GM19395 (cell line): ENCODE data around the gene FZD7.

Source experiments
- ATAC-seq: cut with Tn5 transposase; IDR thresholded peaks from one replicate; pipeline ENCODE4 v1.9.1; 2021; ENCODE audit warnings: mild to moderate bottlenecking, moderate library complexity; ENCODE audit not compliant: unreplicated experiment

Gene FZD7

DNA sequence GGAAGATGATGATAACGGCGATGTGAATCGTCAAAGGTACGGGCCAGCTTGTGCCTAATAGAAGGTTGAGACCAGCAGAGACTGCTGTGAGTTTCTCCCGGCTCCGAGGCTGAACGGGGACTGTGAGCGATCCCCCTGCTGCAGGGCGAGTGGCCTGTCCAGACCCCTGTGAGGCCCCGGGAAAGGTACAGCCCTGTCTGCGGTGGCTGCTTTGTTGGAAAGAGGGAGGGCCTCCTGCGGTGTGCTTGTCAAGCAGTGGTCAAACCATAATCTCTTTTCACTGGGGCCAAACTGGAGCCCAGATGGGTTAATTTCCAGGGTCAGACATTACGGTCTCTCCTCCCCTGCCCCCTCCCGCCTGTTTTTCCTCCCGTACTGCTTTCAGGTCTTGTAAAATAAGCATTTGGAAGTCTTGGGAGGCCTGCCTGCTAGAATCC is 3.0 kb downstream of the FZD7 start:
- ATAC-seq: no peak

GRCh38 chr2:202037086-202037485 is 3.4 kb downstream of the FZD7 start:
- ATAC-seq: no peak

- no peak for ATAC-seq
These were observed 5.0 kb downstream of the FZD7 start for GRCh38 chr2:202038471-202039277.

DNA sequence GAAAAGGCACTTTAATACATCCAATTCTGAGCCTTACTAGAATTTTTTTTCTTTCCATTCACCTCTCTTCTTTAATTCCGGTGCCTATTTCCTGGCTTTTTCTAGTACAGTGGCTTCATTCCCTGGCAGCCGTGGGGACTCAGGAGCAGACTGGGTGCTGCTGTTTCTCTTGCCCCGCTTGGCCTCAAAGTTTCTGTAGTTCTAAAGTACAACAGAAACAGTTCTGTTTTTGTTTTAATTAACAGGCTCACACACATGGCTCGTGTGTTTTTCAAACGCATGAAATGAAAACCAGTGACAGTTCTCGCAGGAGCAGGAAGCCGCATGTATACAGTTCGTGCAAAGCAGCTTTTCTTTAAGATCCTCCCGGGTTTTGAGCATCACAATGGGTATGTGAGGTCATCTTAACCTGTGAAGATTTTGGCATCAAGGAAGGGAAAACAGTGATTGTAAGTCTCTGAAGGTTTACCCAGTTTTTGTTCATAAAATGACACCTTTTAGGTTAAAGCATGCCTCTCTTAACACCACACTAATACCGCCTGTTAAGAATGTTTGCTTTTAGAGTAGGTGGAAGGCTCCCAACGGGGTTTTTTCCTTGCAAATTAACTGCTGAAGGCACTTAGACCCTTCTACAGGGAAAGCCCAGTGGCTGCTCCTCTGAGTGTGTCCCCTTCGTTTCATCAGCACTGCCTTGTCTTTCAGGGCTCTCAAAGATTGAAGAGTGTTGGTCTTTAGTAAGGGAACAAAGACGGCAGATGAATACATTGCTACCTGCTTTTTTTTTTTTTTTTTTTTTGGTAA is 5.8 kb downstream of the FZD7 start:
- ATAC-seq: no peak

- ATAC-seq: no peak
These were observed 6.6 kb downstream of the FZD7 start for GRCh38 chr2:202040079-202040844.

DNA sequence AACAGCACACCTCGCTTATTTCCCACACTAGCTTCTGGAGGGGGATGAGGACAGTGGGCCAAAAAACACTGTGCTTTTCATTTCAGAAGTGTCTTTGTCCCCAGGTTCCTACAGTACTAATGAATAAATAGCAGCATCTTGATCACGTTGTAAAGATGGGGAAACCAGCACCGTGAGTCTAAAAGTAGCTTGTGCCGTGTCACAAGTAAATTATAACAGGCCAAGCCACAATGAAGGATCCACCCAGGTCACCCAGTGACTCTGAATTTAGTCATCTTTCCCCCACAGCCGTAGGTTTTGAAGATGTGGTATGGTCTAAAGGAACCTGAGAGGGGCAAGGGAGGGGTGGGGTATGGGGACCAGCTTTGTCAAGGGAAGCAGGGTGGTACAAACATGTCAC is 8.8 kb downstream of the FZD7 start:
- no peak for ATAC-seq

GRCh38 chr2:202043475-202043874 is 9.8 kb downstream of the FZD7 start:
- ATAC-seq: no peak

- no peak for ATAC-seq
These were observed 11.1 kb downstream of the FZD7 start for GRCh38 chr2:202044777-202045176.

- no peak for ATAC-seq
These were observed 12.9 kb downstream of the FZD7 start for GRCh38 chr2:202046572-202046971.

GRCh38 chr2:202049092-202049728 is 15.6 kb downstream of the FZD7 start:
- ATAC-seq: no peak

GRCh38 chr2:202049840-202050239 is 16.2 kb downstream of the FZD7 start:
- ATAC-seq: no peak

DNA sequence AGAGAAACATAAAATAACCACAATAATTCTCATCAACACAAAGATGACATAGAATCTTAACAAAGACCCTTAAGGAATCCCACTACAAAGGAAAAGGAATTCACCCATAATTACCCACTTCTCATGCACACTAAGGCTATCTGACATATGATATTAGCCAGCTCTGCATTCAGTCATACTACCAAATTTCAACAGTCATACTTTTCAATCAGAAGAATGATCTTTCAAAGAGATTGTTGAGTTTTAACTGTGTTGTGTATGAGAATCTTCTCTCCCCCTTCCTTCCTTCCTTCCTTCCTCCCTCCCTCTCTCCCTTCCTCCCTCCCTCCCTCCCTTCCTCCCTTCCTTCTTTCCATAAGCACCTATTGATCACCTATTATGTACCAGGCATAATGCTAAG is 17.0 kb downstream of the FZD7 start:
- ATAC-seq: no peak

DNA sequence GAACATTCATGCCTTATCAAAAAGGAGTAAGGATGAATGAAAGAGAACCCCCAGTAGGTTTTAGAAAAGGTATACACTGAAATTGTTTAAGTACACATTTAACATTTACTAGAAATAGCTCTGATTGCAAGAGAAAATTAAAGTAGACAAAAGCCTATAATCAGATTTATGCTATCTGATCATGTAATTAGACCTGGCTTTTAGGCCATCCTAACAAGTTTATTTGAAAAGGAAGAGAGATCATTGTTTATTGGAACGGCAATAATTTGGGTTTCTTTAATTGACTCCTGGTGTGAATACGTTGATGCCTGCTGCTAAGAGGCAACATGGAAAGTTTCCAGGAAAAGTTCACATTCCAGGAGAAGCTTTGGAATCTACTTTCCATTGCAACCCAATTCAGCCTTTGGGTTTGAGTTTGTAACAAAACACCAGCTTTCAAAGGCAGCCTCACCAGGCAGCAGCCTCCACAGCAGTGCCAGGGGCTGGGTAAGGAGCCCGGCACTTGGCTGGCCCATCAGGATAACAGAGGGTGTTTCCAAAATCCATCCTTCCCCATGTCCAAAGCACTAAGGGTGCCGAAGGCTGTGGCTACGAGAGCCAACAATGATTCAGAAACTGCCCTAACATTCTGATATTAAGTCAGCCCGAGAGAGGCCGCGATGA is 18.0 kb downstream of the FZD7 start:
- no peak for ATAC-seq

GRCh38 chr2:202052235-202052634 is 18.6 kb downstream of the FZD7 start:
- ATAC-seq: no peak

DNA sequence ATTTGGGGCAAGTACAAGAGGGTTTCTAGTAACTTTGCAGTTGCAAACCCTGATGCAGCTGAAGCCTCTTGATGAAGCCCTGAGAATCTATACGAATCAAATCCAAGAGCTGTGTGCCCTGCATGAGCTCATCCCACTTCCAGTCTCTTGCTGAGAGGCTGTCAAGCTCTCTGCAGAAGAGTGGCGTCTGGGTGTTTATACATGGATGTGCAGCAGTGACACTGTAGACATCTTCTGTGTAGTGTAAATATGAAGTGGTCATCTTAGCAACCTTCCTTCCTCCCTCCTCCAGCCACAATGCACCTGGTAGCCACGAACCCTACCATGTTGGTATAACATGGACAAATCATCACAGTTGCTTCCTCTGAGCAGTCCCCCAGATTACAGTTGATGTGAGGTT is 21.0 kb downstream of the FZD7 start:
- ATAC-seq: no peak

- no peak for ATAC-seq
These were observed 23.0 kb downstream of the FZD7 start for GRCh38 chr2:202056611-202057010.

GRCh38 chr2:202060218-202060617 is 26.6 kb downstream of the FZD7 start:
- ATAC-seq: no peak

GRCh38 chr2:202061695-202062094 is 28.0 kb downstream of the FZD7 start:
- ATAC-seq: no peak

DNA sequence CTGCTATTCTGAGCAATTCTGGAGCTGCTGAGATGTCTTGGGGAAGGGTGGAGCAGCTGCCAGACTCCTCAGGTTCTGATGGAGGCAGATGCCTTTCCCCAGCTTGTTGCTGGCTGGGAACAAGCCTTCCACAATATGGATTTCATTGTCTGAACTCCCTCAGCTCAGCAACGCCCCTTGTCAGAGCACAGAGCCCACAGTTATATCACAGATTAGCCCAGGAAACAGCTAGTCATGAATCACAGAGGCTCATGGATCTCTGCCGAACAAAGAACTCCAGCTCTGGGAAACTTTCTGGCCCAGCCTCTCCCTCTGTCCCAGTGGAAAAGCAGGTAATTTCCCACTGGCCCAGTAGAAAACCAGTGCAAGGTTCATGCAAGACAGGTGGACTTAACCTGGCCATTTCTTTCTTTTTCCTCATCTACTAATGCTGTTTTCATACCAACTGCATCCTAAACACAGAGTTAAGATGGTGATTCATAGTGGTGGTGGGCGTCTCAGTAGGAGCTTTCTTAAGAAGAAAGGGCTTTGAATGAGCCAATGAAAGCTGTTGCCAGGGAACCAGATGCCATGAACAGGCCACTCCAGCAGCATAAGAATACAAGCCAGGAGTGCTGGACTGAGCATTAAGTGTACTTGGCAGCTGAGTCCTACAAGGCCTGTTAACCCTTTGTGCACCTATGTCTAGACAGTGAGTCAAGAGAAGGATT is 30.7 kb downstream of the FZD7 start:
- no peak for ATAC-seq

GRCh38 chr2:202064881-202065230 is 31.2 kb downstream of the FZD7 start:
- ATAC-seq: no peak
